GM12875 (cell line): Measurements from ENCODE around the gene RCAN3.

Experiments
- H3K4me3 ChIP-seq: one replicate; pipeline ENCODE4 v1.5.1; 2011; ENCODE audit warnings: low read depth, low read length, control low read depth
- TF ChIP-seq, protein P1 (sequence below): IDR thresholded peaks from 2 replicates; pipeline ENCODE4 v1.5.1; 2011; ENCODE audit warnings: low read depth, mild to moderate bottlenecking, control low read depth, inconsistent platforms, low read length, moderate library complexity, borderline replicate concordance; ENCODE audit not compliant: insufficient read depth

RCAN3 gene

DNA sequence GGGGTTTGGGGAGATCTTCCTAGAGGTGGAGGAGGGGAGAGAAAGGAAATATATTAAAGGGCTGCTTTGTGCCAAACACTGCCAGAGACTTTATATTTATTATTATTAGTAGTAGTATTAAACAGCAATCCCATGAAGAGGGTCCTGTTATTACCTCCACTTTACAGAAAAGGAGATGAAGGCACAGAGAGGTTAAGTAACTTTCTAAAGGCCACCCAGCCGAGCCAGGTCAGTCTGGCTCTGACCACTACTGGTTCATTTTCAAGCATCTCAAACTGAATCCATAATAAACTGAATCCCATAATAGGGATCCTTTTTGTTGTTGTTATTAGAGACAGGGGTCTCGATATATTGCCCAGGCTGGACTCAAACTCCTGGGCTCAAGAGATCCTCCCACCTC, 65.8 kb downstream of the RCAN3 start:
- TF ChIP-seq, protein P1, sequence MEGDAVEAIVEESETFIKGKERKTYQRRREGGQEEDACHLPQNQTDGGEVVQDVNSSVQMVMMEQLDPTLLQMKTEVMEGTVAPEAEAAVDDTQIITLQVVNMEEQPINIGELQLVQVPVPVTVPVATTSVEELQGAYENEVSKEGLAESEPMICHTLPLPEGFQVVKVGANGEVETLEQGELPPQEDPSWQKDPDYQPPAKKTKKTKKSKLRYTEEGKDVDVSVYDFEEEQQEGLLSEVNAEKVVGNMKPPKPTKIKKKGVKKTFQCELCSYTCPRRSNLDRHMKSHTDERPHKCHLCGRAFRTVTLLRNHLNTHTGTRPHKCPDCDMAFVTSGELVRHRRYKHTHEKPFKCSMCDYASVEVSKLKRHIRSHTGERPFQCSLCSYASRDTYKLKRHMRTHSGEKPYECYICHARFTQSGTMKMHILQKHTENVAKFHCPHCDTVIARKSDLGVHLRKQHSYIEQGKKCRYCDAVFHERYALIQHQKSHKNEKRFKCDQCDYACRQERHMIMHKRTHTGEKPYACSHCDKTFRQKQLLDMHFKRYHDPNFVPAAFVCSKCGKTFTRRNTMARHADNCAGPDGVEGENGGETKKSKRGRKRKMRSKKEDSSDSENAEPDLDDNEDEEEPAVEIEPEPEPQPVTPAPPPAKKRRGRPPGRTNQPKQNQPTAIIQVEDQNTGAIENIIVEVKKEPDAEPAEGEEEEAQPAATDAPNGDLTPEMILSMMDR = no peak
- no peak overlapping the region for H3K4me3 ChIP-seq

DNA sequence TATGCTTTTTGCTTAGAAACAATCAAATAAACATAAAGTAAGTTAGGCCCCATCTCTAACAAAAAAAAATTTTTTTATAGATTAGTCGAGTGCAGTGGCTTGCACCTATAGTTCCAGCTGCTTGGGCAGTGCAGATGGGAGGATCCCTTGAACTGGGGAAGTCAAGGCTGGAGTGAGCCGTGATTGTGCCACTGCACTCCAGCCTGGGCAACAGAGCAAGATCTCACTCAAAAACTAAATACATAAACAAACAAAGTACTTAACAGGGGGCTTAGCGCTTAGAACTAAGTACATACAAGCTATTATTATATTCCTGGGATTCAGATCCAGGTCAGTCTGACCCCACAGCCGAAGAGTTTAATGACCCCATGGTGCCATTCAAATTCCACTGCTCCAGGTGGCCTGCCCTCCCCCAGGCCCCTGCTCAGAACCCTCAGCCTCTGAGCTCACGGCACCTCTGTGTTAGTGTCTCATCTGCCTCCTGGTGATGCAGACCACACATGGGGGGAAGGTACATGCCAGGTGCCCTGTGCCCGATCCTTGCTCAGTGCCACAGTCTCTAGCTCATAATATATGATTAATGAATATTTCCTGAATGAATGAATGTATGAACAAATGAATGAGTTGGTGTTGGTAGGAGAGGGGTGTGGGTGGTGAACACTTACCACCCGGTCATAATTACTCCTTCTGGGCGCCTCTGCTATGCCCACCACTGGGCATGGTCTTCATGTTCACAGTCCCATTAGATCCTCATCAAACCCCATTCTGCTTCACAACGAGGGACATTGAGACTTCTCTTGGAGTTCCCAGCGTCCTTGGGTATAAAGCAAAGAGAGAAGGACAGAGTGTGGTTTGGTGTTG, 67.9 kb downstream of the RCAN3 start:
- TF ChIP-seq, protein P1 = no peak
- no peak overlapping the region for H3K4me3 ChIP-seq

DNA sequence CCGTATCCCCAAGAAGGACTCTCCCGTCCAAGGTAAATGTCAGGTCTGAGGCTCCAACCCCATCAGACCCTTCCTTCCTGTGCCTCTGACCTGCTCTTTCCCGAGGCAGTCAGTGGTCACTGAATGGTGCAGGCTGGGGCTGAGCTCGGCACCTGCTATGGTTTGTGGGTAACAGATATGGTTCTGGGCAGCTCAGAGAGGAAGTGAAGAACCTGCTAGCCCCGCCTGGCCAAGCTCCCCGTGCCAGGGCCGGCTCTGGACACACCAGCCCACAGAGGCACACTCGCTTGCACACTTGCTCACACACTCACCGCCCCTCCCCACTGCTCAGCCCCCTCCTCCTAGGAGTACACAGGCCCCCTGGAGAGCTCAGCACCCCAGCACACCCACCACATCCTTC, 69.7 kb downstream of the RCAN3 start:
- TF ChIP-seq, protein P1 = no peak
- H3K4me3 ChIP-seq = no peak overlapping the region

DNA sequence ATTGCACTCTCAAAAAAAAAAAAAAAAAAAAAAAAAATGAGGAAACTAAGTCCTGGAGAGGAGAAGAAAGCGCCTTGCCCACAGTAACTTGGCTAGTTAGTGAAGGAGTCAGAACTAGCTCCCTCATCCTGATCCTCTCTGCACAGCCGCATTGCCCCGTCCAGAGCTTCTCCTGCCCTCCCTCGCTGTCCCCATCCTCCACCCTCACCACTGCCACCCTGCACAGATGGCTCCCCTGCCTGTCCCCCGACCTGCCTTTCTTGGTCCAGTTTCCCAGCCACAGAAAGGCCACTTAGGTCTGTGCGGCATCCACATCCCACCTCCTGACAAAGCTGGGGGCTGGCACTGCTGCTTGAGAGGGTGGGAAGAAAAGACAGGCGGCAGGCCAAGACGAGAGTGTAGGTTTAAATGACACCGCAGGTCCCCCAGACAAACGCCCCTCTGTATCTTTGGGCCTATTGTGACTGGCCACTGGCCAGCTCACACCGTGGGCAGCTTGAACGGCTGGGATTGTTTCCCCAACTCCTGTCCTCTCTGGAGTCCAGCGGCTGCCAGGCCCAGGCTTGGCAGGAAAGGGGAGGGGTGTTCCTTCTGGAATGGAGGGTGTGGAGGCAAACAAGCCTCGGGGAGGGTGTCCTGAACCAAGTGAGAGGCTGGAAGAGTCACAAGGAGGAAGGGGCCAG, 73.4 kb downstream of the RCAN3 start:
- H3K4me3 ChIP-seq = no peak overlapping the region
- TF ChIP-seq, protein P1 = no peak

DNA sequence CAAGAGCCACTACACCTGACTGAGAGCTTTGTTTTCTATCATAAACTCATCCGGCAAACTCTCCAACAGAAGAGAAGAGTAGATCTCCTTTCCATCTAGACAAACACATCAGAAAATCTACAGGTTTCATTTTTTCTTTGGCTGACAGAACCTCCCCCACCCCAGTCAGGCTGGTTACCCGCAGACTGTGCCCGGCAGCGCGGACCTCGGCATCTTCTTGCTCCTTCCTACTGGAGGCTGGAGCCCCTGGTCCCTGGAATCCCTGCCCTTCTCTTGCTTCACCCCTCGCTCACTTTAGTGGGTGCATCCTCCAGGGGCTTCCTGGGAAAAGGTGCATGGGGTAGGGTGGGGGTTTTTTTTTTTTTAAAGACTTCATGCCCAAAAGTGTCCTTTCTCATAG, 76.2 kb downstream of the RCAN3 start:
- TF ChIP-seq, protein P1 = no peak
- H3K4me3 ChIP-seq = no peak overlapping the region

DNA sequence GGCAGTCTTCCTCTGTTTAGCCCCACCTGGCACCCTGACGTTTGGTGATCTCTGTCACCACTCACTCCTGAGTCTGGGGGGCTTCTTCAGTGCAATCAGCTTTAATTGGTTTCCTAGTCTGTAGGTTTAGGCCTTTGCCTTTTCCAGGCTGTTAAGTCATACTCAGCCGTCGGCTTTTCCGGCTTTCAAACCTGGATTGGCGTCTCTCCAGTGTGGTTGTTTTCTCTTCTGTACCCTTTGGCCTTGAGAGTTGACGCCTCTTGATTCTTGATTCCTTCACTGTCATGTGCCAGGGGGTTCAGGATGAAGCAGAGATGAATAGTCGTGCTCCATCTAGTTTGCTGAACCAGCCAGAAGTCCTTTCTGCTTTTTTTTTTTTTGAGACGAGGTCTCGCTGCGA, 78.1 kb downstream of the RCAN3 start:
- H3K4me3 ChIP-seq = no peak overlapping the region
- TF ChIP-seq, protein P1 = no peak

DNA sequence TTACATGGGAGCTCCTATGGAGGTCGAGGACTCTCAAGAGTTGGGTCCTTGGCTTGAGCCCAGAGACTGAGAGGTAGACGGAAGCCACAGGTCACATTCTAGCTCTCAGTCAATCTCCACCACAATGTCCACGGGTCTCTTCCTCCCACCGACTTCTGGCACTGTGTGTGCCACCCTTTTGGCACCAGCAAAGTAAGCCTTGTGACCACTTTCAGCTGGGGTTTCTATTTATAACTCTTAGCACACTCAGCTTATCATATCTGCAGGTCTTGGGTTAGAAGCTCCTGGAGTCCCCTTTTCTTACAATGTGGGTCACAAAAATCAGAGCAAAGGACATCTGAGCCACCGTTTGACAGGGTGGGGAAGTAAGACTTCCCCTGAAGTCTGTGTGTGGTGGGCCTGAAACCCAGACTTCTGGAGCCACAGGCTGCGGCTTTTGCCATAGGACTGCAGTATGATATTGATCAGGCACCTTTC, 81.6 kb downstream of the RCAN3 start:
- no peak overlapping the region for H3K4me3 ChIP-seq
- TF ChIP-seq, protein P1 = no peak
